SH-SY5Y (cell line): ENCODE data around the gene TEX14.

Source experiments
- GATA2 ChIP-seq: IDR thresholded peaks from 2 replicates; pipeline ENCODE4 v1.6.1; 2011; ENCODE audit warnings: mild to moderate bottlenecking, low read depth, low read length
- GATA3 ChIP-seq: IDR thresholded peaks from 2 replicates; pipeline ENCODE4 v1.6.1; 2011; ENCODE audit warnings: low read depth, mild to moderate bottlenecking, low read length, moderate library complexity

Gene TEX14

DNA sequence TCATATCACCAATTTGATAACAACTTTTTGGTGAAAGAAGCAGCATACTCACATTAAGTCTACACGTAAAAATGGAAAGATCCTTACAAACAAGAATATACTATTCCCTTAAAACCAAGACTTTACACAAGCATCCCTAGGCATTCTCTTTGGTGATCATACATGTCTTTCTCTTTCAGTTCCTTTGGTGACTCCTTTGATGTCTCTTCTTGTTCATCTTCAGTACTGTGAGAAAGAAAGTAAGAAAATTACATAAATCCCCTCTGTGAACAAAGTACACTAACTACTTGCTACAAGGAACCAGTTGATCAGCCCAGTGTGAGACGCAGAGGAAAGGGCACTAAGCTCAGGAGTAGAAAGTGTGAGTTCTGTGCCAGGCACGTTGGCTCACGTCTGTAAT lies 117.8 kb downstream of the TEX14 start:
- TF ChIP-seq GATA2 (no peak), GATA3 (no peak)

DNA sequence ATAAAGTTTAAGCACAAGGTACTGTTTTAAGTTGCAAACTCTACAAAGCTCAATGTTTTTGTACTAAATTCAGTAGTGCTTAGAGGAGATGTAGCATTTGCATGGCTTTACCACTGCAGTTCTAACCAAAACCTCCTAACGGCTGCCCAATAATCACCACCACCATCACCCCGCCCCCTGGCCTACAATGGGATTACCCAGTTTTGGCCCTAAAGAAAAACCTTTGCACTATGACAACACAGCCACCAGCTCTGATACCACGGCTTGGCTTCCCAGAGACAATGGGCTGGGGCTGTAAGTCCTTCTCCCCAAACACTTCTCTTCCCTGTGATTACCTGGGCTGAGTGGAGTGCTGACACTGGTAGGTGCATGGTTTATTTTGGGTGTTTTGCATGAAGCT lies 119.0 kb downstream of the TEX14 start:
- TF ChIP-seq GATA3 (no peak), GATA2 (no peak)

DNA sequence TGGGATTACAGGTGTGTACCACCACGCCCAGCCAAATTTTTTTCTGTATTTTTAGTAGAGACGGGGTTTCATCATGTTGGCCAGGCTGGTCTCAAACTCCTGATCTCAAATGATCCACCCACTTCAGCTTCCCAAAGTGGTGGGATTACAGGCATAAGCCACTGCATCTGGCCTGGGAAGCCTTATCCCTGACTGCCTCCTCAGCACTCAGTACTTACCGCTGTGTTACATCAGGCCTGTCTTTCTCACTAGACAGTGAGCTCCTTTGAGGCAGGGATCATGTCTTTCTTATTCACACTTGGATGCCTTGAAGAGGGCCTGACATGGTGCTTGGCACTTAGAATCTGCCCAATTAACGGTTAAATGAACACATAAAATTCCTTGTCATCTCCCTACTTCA lies 121.1 kb downstream of the TEX14 start:
- TF ChIP-seq GATA2 (no peak), GATA3 (no peak)

DNA sequence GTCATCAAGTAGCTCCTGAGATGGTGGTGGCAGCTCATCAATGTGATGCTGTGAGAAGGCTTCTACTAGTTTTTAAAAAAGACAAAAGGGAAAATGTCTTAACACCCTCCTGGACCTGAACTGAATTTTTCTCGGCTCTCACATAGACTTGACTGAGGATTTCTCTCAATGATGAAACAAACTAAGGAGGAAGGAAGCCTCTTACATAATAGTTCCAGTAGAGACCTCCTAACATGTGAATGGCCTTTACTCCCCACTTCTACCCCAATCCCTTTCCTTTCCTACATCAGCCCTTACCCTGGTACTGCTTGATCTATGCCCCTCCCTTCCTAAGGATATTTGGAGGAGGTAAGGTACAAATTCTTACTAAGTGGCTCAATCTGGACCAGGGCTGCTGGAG lies 122.6 kb downstream of the TEX14 start:
- TF ChIP-seq GATA3 (no peak), GATA2 (no peak)

DNA sequence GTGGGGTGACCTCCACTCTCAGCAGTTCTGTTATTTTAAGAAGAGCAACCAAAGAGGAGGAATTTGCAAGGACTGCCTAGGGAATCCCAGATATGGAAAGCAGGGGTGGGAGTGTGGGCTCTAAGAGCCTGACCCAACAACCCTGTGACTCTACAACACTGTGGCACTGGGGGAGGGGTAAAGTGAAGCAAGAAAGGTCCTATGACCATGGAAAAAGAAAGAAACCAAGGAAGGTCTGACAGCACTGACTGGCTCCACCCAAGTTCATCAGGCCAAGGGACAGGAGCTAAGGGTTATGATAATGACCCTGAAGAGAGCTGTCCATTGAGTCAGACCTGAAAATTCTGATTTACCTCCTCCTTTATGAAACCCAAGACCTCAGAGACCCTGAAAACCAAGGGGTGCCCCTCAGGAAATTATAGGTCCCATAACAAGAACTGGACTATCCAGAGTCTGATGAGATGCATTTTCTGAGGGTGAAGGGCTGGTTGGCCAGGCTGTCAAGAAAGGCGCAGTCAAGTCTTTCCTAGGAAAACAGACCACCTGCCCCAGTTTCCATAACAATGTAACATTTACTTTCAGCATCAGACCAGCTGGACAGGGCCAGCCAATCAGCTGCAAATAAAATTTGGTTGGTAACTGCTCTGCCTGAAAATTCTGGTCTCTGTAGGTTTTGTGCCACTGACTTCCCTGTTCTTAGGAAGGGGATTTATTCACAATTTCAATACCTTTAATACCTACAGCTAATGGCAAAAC lies 123.6 kb downstream of the TEX14 start:
- no peak for TF ChIP-seq GATA3
- TF ChIP-seq GATA2, result no peak

DNA sequence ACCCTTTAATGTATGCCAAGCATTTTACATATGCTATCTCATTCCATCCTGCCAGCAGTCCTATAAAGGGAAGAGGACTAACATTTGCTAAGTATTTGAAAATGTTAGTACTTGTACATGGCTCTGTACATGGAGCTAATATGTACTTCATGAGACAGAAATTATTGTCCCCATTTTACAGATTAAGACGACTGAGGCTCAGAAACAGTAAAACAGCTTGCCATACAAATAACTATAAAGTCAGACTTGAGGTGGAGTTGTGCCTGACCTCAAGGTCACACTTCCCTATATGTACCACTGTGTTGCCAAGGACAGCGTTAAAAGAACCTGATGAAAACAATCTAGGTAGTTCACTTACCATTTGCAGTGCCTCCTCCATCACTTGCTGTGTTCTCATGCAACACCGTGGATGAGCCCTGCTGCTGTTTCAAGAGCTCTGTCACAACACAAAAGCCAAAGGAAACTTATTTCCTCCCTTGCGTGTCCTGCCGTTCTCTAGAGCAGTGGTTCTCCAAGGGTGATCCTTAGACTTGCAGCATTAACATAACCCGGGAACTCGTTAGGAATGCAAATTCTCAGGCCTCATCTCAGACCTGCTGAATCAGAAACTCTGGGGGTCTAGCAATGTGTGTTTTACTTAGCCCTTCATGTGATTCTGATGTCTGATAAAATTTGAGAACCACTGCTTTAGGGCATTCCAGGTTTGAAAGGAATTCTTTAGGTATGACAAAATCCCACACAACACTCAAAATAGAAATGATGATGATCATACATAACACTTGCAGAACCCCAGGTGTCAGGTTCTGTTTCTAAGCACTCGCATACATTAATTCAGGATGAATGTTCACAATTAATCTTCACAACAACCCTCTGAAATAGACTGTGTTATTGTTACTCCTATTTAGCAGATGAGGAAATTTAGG lies 126.2 kb downstream of the TEX14 start:
- no peak for TF ChIP-seq GATA2
- TF ChIP-seq GATA3, result no peak

DNA sequence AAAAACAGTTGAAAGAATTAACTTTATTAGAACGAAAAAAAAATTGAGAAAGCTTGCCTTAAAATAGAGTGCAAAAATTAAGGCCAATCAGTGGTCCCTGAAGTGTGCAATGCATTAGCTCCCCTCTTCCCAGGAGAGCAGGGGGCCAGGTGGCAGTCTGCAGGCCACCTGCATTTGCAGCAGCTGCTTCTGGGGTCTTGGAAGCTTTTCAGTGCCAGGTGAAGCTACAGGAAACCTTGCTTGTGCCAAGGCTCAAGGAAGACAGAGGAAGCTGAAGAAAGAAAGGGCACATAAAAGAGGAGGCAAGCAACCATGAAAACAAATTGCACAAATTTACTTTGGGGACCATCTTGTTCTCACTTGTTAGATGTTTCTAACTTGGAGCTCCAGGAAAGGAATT lies 126.9 kb downstream of the TEX14 start:
- TF ChIP-seq GATA2, result no peak
- no peak for TF ChIP-seq GATA3

DNA sequence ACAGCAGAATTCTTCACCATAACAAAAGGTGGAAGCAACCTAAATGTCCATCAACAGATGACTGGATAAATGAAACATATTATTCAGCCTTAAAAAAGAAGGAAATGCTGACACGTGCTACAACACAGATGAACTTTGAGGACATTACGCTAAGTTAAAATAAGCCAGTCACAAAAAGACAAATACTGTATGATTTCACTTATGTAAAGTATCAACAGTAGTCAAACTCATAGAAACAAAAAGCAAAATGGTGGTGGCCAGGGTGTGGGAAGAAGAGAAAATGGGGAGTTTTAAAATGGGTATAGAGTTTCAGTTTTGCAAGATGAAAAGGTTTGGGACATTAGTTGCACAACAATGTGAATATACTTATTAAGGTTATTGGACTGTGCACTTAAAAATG lies 127.6 kb downstream of the TEX14 start:
- TF ChIP-seq GATA2, result no peak
- no peak for TF ChIP-seq GATA3

DNA sequence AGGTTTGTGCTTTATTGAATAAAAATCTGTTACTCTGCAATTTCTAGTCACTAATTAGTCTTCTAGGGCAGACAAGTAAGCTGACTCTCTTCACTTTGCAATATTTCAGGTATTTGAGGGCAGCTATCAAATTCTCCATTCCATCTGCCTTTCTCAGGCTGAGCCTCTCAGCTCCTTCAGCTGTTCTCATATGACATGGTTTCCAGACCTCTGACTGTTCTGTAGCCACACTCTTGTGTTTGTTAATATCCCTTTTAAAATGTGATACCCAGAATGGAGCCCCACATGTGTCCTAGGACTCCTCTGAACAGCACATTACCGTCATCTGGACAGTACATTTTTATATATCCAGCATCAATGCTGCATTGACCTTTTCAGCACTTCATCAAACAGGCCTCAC lies 131.3 kb downstream of the TEX14 start:
- TF ChIP-seq GATA2 (no peak), GATA3 (no peak)

DNA sequence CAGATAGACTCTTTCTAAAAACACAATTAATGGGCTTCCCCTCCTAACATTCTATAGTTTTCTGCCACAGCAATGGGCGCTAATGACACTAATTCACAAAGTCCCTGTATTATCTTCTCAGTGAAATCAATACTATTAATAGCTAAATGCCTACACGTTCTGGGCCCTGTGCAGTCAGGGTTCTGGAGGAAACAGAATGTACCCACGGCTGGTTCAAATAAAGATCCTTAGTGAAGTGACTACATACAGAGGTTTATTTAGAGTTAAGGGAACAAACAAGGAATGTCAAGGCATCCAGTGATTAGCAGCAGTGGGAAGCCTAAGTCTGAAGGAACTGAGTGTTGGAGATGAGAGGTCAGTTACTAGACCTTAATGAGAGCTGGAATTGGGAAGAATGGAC lies 133.9 kb downstream of the TEX14 start:
- TF ChIP-seq GATA3 (no peak), GATA2 (no peak)

DNA sequence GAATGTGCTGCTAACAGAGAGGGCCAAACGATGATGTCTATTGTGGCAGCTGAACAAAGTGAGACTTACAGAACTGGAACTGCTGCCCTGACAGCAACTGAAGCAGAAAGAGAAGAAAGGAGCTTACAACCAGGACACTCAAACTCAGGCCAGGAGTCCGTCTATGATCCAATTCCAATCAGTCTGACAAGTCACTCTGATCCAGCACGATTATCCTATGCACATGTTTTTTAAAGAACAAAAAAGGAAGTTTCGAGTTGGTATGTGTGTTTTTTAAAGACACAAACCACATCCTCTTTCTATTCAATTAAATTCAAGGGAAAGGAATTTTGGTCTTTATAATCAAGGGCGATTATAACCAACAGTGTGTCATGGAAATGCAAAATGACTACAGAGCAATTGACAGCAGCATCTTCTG lies 135.0 kb downstream of the TEX14 start:
- TF ChIP-seq GATA2 (no peak), GATA3 (no peak)

DNA sequence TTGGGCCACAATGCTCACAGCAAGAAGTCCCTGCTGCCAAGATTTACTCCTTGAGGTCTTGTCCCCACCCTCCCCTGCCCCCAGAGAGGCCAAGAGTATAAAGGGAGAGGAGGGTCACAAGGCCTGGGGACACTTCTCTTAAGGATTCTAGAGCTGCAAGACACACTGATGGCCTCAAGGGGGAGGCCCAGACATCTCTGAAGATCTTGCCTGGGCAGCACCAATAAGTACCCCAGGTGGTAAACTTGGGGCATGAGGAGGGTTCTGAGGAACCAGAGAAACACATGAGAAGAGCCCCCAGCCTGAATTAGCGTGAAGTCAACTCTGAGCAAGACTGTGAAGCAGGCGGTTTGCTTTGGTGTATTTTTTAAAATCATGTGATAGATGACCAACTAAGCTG lies 150.6 kb downstream of the TEX14 start:
- TF ChIP-seq GATA3 (no peak), GATA2 (no peak)

DNA sequence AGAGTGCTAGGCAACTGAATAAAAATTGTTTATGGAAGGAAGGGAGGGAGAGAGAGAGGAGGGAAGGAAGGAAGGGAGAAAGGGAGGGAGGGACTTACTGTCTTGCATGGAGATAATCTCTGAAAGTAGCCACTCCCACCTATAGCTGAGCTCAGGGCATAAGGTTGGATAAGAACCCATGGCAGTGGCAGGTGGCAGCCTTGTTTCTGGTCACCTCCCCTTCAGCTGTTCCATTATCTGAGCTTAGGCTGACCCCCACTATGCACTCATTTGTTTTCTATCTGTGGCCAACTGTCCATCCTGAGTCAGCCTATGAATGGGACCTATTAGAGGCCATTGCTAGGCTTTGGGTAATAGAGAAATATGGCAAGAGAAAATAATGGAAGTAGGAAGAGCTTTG lies 152.1 kb downstream of the TEX14 start:
- TF ChIP-seq GATA3, result no peak
- no peak for TF ChIP-seq GATA2

DNA sequence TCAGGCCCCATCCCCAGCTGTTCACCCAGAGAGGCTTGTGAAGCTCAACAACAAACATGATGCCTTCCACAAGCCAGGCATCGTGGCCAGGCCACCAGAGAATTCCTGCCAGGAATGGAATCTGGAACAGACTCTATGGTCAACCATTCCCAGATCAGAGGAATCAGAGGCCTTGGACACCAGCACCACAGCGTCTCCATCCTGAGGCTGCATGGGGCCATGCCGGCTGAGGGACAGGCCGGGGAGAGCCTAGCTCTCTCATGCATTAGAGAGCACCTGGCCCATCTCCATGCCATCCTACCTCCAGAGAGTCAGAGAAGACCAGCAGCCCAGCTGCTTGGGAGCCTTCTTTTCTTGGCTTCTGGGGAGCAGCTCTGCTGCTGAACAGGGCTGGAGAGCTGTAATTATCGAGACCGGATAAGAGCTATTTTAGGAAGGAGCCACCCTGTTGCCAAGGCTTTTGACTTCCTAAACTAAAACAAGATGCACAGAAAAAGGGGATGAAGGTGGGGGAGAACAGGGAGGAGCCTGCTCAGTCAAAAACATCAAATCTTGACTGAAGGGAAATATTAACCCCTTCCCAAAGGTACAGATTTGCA lies 152.9 kb downstream of the TEX14 start:
- no peak for TF ChIP-seq GATA3
- no peak for TF ChIP-seq GATA2
